Suppressor macrophage treated with lipopolysaccharide for 4 hours (primary cell): ENCODE measurements around the gene VEGFC.

Source experiments
- DNase-seq: peaks from one replicate; pipeline ENCODE4 v3.0.0-alpha.2; 2020

Gene VEGFC

DNA sequence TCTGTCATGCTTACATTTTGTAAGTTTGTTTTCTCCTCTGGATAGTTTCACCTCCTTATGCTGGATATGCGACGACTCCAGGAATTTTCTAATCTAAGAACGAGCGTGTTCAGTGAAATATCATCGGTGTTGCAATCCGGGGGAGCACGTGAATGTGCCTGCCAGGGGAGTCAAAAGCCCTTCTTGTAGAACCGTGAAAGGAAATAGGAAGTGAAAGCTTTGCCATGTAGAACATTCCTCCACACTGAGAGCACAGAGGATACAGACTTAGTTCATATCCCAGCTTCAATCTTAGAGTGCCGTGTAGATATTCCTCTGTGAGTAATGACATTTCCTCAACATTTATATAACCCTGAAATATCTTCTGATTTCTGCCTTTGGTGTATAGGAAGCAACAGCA is 121.2 kb downstream of the VEGFC start:
- DNase-seq, result no peak

DNA sequence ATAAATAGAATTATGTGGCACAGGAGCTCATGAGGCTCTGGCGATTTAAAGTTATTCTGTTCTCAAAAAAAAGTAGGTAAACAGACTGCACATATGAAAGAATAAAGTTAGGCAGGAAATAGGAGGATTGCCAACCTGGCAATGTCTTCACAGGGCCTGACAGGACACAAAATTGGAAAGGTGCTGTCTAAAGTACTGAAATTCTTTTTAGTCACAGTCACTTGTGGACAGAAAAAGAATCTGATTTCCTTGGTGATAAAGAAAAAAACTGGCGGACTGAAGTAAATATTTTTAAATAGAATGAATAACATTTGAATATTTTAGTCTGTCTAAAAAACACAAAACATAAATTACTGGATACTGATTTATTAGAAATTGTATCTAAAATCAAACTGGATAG is 124.4 kb downstream of the VEGFC start:
- no peak for DNase-seq

DNA sequence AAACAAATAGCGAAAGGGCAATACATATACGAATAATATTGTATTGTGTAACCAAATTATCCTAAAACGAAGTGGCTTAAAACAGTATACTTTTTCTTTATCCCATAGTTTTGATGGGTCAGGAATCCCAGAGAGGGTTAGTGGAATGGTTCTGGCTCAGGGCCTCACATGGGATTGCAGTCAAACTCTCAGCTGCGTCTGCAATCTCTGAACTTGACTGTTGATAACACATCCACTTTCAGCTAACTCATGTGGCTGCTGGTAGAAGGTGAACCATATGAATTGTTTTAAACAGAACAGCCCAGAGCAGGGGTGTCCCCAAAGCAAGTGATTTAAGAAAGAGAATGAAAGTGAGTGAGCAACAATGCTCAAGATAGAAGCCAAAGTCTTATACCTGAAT is 127.8 kb downstream of the VEGFC start:
- no peak for DNase-seq

DNA sequence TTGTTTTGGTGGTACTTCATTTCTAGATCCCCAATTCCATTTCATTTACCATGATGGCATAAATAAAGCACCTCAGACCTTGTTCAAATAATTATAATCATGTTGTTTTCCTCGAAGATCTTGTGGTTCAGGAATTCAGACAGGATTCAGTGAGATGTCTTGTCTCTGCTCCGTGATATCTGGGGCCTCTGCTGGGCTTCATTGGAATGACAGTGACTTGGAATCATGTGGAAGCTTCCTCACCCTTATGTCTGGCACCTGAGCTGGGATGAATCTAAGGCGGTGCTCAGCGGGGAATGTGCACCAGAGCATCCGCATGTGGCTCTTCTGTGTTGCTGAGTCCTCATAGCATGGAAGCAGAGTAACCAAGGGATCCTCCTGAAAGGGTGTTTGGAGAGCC is 132.2 kb downstream of the VEGFC start:
- DNase-seq, result no peak

DNA sequence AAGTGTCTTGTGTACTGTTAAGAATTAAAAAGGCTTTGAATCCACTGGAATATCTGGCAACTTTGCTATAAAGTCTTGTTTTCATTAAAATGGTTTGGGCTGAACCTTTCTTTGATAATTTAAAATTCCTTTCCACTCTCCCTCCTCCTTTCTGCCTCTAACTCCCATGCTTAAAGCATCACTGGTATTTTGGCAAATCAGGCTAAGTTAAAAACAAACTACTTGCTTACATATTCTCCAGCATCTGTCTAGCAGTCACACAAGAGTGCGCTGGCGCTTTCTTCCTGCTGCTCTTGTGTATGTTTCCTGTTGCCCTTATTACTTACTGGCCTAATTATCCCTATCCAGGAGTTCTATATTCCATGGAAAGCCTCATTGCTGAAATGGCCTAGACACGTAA is 136.6 kb downstream of the VEGFC start:
- no peak for DNase-seq

DNA sequence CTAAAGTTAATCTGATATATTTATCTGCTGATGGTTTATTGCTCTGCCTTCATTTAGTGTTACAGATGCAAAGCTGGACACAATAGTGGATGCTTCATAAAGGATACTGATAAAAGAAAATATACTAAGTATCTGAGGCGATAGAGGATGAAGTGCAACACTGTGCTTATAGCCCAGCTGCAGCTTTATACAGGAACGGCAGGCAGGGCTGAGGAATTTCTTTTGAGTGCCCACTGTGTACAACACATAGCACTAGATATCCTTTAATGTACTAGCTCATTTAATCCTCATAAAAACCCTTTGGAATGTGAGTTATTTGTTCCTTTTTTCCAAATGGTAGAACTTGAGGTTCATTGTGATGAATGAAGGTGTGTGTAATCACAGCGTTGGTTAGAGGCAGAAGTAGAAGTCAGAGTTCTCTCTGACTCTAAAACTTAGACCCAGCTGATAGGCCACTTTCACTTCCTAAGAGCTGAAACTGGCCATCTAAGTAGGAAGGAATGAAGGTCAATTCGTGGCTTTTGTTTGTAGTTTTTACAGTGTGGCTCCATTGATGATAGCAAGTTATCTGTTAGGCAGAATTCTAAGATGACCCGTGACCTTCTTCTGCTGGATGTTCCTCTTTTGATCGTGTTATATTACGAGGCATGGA is 138.0 kb downstream of the VEGFC start:
- no peak for DNase-seq

DNA sequence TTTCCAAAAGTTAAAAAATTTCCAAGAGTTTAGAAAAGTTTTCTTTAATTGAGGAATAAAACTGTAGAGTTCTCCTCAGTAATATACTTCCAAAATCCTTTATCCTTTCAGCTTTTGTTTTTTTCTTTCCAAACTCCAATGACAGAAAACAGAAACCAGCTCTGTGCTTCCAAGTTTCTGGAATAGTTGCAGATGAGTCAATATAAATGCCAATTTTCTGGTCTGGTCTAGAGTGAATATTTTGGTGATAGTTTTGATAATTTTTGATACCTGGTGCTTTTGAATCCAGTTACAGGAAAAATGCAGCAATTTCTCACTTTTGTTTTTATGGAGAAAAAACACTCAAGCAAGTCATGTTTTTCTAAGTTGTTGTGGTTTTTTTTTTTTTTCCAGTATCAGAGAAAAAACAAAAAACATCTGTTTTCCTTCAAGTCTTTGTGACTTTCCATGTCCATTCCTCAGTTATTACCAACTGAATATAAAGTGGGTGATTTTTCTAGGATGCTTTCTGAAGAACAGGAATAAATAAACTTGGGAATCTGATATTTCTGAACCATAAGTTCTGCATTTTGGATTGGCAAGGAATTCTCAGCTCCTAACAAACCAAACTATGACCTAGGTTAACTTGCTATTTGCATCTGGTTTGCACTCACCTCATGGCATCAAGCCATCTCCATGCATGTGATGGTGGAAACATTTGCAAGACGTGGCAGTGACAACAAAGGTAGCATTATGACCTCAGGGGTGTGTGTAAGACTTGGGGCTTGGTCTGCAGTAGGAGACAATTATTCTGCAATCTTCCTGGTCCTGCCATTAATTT is 139.1 kb downstream of the VEGFC start:
- no peak for DNase-seq

DNA sequence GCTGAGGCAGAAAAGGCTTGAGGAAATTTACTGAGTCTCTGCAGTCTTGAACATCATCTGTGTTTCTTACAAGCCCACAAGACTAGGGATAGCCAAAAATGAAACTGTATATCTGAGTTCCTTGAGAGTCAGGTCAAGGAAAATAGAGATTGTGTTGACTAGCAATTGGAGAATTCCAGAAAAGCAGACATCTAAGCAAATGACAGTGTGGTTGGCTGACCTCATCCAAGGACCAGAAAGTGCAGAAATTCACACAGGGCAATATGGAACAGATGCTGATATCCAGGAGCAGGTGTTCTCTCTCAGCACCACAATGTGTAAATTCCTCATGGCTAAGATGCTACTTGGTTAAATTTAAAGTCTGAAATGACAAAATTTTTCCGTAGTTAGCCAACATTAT is 146.4 kb downstream of the VEGFC start:
- DNase-seq, result no peak

DNA sequence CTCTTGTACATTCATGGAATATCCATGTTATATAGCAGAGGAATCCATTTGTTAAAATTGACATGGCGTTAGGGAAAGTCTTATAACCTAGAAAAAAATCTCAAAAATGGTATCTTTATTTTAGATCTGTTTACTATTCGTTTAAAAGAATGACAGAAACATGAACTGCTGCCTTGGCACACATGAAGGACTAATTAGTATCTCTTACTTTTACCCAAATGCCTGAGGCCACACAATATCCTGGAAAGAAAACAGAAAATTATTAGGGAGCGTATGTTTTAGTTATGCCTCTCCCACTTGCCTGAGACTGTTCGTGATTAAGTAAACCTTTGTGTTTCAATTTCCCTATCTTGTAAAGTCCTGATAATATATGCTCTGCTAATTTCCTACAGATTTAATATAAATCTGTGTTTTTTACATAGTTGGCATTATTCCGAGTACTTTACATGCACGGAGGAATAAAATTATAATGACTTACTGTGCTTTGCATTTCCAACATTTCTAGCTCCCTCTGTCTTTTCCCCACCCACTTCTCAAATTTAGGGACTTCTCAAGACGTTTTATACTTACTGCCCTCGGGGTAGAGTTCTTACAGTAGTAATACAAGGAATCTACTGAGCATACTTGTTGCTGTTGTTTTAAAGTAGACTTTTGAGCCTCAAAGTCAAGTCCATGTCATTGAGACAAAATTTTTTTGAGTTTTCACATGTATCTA is 147.3 kb downstream of the VEGFC start:
- no peak for DNase-seq

DNA sequence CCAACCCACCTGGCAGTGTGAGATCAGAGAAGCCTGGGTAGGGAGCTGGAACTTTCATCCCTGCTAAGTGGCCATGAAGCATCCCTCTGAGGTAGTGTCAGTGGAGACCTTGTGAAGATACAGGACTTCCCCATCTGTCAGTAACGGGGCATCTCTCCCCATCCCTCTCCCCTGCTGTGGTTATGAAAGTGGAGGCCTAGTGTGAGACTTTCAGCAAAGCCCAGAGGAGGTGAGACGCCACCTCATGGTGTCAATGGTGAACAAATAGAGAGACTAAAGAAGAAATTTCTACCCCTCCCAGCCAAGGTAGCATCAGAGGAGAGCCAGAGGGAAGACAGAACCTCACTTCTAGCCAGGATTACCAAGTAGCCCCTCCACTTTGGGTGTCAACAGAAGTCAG is 150.2 kb downstream of the VEGFC start:
- no peak for DNase-seq

DNA sequence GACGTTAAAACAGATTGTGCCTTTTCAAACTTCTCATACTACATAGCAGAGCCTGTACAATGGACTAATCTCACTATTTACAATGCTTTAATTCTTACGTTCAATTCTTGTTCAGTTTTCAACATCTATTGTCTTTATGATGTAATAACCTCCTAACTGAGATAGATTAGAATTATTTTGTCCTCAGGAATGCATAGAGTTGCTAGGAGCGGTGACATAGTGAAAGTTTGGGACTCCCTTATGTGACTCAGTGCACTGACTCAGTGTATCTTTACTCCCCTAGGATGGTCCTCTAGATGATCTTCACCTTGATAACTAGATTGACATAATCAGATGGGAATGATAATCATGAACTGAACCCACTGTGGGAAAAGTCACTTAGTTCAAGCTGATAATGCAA is 151.5 kb downstream of the VEGFC start:
- DNase-seq, result no peak

DNA sequence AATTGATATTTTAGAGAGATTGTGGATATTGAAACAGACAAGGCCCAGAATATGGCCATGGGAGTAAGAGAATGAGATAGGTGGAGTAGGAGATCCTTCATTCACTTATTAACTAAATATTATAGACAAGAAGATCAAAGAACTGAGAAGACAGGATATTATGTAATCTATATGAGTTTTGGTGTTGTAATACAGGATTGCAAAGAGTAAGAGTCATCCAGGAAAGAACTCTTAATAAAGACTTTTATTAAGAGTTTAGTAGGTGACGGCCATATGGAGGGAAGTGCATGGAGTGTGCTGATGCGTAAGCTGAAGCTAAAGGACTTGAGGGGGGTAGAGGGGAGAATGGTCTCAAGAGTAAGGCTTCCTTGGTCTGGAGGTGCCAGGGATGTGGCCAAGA is 153.7 kb downstream of the VEGFC start:
- DNase-seq, result no peak

DNA sequence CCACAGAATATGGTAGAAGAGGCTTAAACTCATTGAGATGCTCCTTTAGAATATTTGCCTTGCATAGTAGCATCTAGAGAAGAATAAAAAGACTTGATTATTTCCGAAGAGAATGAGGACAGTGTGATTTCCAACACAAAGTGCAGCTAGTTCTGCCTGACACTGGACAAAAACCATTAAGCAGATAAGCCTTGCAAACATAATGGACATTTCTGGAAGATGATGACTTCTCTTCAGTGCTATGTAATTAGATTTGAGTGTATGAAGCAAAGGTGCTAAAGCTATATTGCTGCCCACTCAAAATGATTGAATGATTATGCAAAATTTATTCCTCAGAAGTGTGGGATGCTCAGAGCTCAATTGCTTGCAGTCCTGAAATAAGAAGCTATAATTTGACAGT is 156.4 kb downstream of the VEGFC start:
- DNase-seq, result no peak

DNA sequence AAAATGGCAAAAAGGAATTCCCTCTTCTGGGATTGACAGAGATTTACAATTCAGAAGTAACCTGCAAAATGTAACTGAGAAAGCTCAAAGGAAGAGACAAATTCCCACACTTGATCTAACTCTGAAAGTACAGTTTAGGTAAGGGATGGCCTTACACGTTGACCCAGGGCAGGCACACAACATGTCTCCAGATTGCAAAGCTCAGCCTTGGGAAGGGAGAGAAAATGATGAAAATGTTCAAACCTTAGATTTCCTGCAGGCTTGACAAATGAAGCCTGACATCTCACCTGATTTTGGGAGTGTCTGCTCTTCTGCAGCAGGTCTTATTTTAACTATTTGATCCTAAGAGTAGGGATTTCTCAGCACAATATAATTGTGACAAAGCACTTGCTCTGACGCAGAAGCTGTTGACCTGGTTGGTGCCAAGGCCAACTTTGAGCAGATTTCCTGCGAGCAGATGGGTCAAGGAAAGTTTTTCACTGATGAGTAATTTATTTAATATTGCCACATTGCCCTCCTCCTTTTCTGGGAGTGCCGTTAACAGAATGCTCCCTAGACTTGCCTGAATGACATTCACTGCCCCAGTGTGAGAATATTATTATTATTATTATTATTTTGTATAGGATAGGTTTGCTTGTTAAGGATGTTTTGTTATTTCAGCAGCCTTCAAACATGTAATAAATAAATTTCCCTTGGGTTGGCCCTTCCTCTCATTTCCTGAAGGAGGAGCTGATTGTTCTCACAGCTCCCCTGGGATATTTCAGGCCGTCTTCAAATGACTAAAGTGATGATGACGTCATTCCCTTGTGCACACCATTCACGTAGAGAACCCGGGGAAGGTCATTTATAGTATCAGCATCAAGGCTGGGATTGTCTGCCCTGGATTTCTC is 157.1 kb downstream of the VEGFC start:
- no peak for DNase-seq
